ENCODE measurements around the gene SERINC5.
"Not testable (repeated sequence)": the region's sequence is repeated elsewhere in the genome, so short reads cannot be mapped to it uniquely, and the experiment has no call there.

Gene SERINC5

DNA sequence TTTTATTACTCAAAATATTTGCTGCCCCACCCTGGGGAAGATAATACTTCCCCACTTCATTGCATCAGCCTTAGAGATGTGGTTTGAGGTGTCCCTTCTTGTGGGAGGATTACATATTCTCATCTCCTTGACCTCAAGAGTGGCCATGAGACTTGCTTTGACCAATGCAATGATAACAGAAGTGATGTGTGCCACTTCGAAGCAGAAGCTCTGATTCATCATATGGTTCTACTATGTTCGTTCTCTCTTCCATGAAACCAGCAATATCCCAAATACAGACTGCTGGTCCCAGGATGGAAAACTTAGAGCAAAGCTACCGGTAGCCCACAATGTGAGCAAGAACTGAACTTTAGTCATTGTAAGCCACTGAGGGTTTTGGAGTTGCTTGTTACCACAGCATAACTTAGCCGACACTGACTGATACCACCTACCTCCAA, 128.7 kb downstream of the SERINC5 start:
- DNase-seq = no peak

GRCh38 chr5:80125962-80126480, 129.8 kb downstream of the SERINC5 start:
- DNase-seq = no peak

DNA sequence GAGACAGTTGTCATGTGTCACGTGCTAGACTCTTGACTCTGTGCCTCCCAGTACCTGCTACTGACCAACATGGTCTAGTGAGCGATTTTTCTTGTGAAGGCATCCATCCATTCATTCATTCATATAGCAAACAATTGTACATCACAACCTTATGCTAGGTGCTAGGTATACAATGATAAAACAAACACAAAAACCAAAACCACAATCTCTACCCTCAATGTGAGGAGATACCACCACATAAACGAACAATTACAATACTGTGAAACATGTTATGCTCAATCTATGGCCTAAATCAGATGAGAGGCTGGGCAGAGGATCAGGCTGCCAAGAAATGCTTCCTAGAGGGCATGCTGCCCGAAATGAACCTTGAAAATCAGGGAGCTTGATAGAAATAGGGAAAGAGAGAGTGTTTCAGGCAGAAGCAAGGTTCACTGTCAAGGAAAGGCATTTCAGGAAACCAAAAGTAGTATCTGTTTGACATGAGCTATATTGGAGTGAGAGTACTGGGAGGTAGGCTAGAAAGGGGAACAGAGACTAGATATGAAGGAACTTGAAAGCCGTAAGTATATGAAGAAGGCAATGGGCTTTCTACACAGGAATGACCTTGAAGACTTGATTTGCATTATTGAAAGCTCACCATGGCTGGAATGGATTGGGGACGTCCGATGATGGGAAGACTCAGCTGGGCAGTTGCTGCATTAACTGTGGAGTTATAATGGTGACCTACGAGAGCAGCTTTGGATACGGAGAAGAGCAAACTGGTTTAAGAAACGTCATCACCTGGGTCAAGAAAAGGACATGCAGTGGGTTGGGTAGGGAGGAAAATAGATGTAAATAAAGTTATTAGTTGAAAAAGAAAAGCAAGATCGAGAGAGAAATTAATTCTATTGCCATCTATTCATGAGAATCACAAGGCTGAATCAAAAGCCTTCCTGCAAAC, 130.6 kb downstream of the SERINC5 start:
- no peak for DNase-seq

GRCh38 chr5:80124121-80124918, 131.5 kb downstream of the SERINC5 start:
- DNase-seq = no peak

- no peak for DNase-seq
Measured at GRCh38 chr5:80122579-80122978, 133.3 kb downstream of the SERINC5 start.

- no peak for DNase-seq
Measured at GRCh38 chr5:80119372-80119771, 136.5 kb downstream of the SERINC5 start.

DNA sequence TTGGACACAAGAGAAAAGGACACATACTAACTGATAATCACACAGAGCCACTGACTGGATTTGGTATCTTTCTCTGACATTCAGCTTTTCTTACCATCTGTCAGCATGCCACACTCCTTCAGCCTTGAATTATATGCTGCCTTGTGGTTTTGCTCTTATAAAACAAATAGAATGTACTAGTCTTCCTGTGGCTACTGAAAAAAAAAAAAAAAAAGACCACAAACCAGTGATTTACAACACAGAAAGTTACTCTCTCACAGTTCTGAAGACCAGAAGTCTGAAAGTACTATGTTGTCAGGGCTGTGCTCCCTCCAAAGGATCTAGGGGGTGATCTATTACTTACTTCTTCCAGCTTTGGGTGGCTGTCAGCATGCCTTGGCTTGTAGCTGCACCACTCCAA, 138.4 kb downstream of the SERINC5 start:
- no peak for DNase-seq

- no peak for DNase-seq
Measured at GRCh38 chr5:80116465-80116864, 139.4 kb downstream of the SERINC5 start.

DNA sequence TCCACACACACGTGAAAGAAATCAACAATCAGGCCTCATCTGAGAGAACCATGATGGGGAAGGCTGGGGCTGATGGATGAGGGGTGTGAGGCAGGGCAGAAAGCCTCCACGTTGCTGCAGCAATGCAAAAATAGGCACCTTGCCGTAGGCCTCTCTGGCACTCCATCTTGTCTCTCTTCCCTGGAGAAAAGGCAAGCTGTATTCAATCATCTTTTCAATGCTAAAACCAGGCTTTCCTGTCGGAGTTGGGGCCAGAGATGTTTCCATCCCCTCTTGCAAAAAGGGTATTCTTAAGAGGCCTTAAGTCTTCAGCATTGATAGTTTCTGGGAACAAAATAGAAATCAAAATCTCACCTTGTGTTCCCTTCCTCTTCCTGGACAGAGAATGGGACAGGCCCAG, 139.8 kb downstream of the SERINC5 start:
- DNase-seq = no peak

GRCh38 chr5:80114860-80115259, 141.0 kb downstream of the SERINC5 start:
- DNase-seq = no peak

DNA sequence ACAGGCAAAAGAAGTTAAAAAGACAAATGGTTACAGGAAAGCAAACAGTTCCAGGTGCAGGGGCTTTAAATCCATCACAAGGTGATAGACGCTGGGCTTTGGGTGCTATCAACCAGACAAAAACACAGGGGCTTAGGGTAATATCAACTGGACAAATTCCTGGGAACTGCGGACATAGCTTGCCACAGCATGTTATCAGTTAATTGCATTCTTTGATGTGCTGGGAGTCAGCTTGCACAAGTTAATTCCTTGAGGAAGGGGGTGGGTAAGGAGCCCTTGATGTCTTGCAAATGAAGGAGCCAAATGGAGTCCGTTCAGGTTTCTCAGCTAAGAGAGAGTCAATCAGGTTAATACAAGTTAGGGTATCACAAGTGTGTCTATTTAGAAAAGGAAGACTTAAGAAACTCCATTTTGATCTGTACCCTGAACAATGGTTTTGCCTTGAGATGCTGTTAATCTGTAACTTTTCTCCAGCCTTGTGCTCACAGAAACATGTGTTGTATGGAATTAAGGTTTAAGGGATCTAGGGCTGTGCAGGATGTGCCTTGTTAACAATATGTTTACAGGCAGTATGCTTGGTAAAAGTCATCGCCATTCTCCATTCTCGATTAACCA, 144.4 kb downstream of the SERINC5 start:
- DNase-seq = not testable (repeated sequence)

DNA sequence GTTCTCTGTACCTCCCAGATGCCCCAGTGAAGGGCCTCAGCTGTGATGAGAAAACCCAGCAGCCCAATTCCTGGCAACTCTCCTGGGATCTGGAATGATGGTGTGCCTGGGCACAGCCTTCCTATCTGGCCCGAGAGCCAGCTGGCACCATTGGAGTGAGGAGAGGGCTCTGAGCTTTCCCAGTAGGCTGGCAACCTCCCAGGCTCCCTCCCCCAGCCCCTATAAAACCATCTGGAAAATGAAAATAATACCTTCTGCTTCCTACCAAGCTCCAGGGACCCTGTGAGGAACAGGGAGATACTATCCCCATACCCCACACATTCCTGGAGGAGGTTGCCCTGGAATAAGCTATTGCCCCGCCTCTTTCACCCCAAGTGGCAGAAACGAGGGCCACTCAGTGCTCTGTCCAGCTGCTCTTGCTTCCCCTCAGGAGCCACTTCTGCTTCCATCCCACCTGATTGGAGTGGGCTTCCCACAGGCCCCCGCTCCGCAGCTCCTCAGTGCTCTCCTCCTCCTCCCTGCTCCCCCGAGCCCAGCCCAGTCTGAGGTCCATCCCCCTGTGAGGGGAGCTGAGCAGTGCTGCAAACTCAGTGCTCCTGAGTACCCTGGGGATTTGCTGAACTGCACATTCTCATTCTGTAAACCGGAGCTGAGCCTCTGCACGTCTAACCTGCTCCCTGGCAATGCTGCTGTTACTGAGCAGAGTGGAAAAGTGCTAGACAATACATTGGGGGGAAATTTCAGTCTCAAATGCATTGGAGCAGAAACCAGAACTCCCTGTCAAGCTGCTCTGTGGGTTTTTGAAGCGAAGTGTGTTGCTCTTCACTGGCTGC, 146.0 kb downstream of the SERINC5 start:
- no peak for DNase-seq

GRCh38 chr5:80106916-80107315, 148.9 kb downstream of the SERINC5 start:
- DNase-seq = no peak

- DNase-seq = no peak
Measured at GRCh38 chr5:80105698-80106439, 150.0 kb downstream of the SERINC5 start.

GRCh38 chr5:80103371-80103770, 152.5 kb downstream of the SERINC5 start:
- DNase-seq = no peak

DNA sequence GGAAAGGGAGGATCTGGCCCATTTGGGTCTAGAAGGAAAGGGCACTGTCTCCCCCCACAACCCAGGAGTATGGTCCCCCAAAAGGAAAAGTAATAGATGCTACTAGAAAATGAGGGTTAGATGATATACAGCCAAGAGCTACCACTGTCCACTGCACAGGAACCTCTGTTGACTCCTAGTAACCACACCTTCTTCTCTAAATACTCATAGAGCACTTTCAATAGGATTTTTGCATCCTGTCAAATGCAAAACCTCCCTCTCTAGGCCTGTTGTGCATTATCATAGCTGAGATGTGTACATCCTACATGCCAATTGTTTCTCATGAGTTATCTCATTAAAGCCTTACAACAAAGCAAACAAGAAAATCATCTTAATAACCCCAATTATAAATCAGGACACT, 153.9 kb downstream of the SERINC5 start:
- no peak for DNase-seq

- DNase-seq = no peak
Measured at GRCh38 chr5:80097451-80097850, 158.4 kb downstream of the SERINC5 start.

- no peak for DNase-seq
Measured at GRCh38 chr5:80094236-80094738, 161.6 kb downstream of the SERINC5 start.

DNA sequence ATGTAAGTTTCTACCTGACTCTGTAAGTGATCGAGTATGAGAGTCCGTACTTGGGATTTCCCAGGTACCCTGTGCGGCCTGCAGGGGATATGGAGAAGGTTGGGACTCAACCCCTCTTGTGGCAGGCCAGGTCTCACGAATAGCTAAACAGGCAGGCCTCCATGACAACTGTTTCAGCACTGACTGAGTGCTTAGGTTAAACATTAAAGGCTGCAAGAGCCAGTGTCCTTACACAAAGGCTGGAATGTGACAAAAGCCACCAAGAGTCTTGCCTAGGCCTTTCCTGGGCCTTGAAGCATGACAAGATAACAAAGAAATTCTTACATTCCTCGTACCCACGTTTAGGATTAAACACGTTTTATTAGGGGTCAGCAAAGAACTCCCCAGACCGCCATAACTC, 162.1 kb downstream of the SERINC5 start:
- DNase-seq = no peak

DNA sequence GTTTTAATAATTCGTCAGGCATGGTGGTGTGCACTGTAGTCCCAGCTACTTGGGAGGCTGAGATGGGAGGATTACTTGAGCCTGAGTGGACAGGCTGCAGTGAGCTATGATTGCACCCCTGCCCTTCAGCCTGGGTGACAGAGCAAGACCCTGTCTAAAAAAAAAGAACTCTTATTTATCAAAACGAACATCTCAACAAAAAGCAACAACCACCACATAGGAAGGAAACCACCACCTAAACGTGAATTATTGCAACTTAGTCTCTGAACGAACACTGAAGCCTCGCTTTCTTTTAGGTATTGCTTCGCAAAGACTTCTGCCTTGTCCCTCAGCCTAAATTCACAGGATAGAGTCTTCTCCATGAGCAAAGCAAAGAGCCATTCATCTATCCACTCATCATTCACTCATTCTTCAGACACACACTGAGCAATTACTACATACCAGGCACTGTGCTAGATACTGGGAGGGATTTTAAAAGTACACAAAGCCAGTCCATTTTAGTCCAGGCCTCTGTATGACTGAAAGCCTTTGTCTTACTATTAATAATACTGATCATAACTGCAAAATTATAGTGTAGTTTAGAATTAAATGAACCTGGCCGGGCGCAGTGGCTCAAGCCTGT, 163.3 kb downstream of the SERINC5 start:
- no peak for DNase-seq

DNA sequence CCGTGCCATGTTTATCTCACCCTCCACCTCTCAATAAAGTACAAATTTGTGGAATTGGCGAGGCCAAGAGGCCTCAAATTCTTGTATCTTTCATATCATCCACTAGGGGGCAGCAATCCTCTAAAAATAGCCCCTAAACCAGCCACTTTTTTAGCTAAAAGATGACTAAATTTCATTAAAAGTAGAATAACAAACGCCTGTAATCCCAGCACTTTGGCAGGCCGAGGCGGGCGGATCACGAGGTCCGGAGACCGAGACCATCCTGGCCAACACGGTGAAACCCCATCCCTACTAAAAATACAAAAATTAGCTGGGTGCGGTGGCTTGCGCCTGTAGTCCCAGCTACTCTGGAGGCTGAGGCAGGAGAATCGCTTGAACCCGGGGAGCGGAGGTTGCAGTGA, 164.1 kb downstream of the SERINC5 start:
- peak in 1 of 2 experiments; percentile 2 for DNase-seq
